NCI-H1436 (cell line): Measurements from ENCODE around the gene SH3BP1.
A peak's percentile ranks its signal among the peaks of the same experiment; 100 is the strongest.

Source experiments
- DNase-seq: peaks from one replicate; lab custom pipeline; 2025; lab: John Stamatoyannopoulos, UW

The SH3BP1 gene

DNA sequence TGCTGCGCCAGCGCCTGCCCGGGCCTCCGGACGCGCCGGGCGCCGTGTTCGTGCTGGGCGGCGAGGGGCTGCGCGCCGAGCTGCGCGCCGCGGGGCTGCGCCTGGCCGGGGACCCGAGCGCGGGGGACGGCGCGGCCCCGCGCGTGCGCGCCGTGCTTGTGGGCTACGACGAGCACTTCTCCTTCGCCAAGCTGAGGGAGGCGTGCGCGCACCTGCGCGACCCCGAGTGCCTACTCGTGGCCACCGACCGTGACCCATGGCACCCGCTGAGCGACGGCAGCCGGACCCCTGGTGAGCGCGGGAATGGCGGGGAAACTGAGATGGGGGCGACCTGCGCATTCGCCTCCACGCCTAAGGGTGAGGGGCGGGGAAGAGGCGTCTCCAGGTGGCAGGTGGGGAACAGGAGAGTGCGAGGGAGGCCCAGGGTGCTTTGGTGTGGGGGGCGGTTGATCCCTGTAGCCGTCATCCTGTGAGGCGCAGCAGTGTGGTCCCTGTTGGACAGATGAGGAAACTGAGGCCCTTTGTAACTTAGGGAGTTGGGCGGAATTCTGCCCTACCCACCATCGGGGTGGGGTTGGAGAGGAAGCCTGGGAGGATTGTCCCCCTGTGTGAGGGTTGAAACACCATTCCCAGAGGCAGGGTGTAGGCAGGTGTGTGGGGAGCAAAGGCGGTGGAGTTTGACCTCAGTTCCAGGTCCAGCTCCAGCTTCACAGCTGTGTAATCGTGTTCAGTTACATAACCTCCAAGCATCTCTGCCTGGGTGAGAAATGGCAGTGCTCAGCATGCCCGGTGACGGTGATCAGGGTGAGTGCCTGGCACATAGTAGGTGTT, 19.8 kb downstream of the SH3BP1 start:
- DNase-seq, result no peak

DNA sequence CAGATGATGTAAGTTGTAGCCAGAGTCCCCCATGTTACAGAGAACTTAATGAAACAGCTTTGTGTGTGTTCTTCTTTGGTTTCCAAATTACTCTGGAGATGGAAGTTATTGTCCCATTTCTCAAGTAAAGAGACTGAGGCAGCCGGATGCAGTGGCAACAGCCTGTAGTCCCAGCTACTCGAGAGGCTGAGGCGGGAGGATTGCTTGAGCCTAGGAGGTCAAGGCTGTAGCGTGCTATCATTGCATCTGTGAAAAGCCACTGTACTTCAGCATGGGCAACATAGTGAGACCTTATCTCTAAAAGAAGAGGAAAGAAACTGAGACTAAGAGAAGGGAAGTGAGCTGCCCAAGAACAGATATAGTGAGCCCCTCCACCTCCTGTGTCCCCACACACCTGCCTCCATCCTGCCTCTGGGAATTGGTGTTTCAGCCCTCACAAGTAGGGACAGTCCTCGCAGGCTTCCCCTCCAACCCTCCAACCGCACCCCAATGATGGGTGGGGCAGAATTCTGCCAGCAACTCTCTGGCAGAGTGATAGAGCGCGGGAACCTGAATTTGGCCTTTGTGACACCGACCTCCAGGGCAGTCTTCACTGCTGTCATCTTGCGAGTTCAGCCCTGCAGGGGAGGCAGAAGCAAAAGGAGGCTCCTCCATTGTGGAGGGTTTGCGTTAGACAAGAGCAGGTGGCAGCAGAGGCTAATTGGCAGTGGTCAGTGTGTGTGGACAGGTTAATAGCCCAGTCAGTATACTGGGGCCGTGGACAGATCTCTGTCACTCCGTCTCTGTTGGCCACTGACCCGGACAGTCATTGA, 20.6 kb downstream of the SH3BP1 start:
- DNase-seq, result no peak

DNA sequence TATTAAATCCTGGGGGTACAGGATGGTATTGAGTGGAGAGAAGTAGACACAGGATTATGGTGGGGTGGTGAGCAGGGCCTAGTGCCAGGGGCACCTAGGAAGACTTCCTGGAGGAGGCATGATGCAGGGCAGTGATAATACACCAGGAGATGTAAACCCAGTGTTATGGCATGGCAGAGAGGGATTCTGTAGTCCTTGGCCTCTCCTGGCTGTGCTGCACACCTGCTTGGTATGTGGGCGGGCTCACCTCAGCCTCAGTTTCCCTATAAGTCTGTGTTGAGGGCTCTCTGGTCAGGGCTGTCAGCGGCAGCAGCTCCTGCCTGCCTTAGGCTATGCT, 21.2 kb downstream of the SH3BP1 start:
- DNase-seq, result no peak

DNA sequence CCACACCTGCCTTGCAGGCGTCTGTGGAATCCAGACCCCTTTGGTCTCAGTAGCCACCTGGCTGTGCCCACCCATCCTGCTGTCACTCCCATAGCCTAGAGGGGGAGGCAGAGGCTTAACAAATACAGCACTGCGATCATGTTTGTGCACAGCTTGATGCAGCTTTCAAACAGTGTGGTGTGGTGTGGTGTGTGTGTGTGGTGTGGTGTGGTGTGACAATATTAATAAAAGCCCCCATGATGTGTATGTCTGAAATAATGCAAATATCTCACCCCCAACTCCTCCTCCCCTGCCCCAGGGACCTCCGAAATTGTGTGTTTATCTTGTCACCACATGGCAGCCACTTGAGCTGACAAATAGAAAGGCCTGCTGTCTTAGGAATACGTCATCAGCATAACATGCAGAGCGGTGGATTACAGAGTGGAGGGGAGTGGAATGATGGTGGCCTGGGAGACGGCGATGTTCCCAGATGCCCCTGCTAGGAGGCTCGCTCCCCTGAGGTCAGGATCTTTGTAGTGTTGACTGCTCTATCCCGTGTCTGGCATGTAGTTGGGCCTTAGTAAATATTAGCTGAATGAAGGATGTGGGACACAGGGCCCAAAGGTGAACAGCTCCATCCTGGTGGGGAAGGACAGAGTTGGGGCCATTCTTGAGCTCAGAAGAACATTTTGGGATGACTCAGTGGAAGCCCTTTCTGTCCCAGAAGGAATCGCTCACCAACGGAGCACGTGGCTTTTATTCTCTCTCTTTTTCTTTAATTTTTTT, 21.9 kb downstream of the SH3BP1 start:
- peak; percentile 57 for DNase-seq

DNA sequence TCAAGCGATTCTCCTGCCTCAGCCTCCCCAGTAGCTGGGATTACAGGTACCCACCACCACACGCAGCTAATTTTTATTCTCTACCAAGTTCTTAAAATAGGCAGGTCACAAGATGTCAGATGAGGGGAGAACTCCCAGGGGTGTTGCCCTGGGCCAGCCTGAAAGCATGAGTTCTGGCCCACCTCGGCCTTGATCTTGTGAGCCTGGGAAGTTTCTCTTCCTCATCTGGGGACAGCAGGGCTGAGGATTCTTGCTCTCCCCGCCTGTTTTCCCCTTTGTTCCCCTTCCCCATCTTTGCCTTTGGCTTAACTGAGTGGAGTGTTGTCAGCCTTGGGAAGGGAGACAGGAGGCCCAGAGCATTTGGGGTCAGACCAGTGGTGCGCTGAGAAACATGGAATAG, 22.6 kb downstream of the SH3BP1 start:
- no peak for DNase-seq

DNA sequence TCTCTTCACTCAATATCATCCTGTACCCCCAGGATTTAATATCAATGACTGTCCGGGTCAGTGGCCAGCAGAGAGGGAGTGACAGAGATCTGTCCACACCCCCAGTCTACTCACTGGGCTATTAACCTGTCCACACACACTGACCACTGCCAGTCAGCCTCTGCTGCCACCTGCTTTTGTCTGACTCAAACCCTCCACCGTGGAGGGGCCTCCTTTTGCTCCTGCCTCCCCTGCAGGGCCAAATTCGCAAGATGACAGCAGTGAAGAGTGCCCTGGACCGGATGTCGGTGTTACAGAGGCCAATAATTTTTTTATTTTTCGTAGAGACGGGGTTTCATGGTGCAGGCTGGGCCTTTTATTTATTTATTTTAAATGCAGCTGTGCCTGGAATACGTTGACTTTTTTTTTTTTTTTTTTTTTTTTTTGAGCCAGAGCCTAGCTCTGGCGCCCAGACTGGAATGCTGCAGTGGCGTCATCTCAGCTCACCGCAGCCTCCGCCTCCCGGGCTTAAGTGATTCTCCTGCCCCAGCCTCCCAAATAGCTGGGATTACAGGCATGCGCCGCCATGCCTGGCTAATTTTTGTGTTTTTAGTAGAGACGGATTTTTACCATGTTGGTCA, 24.2 kb downstream of the SH3BP1 start:
- DNase-seq, result no peak

DNA sequence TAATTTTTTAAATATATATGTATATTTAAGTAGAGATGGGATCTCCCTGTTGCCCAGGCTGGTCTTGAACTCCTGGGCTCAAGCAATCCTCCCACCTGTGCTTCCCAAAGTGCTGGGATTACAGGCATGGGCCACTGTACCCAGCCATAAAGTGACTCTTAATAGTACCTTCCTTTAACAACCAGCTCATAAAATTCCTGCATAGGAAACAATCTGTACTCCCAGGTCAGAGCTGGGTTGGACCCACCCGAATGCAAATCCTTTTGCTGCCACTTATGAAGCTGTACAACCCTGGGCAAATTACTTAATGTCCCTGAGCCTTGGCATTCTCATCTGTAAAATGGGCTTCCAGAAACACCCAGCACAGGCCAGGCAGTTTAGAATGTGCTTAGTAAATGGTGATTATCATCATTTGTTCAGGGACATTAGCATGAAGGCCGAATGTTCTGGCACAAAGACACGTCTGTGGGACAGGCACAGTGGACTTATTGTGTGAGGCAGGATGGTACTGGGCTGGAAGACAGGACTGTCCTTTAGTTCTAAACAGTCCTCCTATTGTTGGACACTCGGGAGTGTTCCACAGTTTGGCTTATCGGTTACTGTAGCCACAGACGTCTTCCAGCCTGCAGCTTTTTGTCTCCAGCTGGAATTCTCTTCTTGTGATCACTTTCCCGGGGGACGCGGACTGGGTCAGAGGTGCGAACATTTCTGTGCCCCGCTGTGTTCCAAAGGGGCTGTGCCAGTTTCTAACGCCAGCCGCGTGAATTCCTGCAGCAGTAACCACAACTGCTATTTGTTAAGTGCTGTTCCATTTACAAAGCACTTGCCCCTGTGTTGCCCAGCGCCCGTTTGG, 25.0 kb downstream of the SH3BP1 start:
- no peak for DNase-seq

DNA sequence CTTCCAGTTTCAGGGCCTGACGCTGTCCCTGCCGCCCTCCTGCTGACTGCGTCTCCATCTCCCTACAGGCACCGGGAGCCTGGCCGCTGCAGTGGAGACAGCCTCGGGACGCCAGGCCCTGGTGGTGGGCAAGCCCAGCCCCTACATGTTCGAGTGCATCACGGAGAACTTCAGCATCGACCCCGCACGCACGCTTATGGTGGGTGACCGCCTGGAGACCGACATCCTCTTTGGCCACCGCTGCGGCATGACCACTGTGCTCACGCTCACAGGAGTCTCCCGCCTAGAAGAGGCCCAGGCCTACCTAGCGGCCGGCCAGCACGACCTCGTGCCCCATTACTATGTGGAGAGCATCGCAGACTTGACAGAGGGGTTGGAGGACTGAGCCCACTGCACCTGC, 26.0 kb downstream of the SH3BP1 start:
- no peak for DNase-seq

DNA sequence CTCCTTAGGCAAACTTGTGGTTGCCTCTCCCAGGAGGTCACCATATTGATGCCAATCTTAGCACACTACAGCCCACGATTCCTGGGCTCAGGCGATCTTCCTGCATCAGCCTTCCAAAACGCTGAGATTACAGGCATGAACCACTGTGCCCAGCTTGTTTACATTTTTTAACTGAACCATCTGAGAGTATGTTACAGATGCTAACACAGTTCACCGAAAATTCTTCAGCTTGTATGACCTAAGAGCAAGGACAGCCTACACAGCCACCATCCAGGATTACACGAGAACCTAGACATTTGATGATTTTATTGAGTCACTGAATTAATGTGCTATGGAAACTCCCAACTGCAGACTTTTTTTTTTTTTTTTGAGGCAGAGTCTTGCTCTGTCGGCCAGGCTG, 30.1 kb downstream of the SH3BP1 start:
- no peak for DNase-seq

DNA sequence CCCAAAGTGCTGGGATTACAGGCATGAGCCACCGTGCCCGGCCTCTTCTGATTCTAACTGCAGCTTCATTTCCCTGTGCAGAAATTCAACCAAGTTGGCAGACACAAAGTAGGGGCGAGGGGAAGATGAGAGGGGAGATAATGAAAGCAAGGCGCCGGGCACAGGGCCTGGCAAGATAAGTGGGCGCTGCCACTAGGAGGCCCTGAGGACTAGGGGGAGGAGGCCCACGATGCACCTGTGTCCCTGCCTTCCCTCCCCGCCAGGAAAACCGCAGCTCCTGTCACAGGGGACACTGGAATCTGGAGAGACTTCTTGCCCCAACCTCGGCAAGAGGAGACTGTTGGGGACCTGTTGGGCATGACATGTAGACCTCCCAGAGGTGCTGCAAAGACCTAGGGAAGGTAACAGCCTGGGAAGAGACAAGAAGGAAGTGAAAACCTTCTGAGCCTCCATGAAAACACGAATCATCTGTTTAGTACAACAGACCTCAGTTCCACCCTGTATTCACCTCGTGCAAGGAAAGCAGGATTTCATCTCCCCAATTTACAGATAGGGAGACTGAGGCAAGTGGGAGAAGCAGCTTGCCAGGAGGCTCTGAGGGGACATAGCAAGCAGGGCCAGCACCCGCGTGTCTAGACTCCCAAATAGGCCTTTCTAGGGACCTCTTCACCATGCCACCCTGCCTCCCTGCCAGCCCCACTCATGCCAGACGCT, 32.9 kb downstream of the SH3BP1 start:
- no peak for DNase-seq

DNA sequence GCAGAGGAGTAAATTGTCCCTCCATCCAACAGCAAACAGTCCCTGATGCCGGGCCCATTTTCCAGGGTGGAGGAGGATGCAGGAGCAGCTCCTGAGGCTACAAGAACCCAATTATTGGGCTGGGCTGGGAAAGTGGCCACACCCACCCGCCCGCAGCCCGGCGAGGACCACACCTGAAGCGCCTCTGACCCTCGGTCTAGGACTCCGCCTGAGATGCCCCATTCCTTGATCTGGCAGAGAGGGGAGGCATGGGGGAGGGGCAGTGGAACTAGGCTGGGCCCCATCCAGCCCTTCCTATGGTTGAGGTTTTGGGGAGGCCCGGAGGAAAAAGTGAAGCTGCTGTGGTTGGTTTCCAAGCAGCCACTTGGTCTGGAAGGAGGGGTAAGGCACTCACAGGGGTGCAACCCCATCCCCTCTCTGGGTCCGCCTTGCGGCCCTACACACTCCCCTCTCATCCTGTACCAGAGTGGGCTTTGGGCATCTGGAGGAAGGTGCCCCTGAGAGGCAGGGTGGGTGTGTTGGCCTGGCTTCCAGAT, 33.5 kb downstream of the SH3BP1 start:
- no peak for DNase-seq

DNA sequence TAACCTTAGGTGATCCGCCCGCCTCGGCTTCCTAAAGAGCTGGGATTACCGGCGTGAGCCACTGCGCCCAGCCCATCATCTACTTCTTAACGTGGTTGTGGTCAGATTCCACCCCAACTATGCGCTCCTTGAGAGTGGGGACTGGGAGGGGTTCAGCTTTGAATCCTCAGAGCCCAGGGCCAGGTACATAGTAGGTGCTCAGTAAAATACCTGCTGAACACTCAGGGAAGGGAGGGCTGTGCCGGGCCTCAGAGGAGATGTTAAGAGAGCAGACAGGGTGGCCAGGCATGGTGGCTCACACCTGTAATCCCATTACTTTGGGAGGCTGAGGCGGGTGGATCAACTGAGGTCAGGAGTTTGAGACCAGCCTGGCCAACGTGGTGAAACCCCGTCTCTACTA, 34.8 kb downstream of the SH3BP1 start:
- no peak for DNase-seq

DNA sequence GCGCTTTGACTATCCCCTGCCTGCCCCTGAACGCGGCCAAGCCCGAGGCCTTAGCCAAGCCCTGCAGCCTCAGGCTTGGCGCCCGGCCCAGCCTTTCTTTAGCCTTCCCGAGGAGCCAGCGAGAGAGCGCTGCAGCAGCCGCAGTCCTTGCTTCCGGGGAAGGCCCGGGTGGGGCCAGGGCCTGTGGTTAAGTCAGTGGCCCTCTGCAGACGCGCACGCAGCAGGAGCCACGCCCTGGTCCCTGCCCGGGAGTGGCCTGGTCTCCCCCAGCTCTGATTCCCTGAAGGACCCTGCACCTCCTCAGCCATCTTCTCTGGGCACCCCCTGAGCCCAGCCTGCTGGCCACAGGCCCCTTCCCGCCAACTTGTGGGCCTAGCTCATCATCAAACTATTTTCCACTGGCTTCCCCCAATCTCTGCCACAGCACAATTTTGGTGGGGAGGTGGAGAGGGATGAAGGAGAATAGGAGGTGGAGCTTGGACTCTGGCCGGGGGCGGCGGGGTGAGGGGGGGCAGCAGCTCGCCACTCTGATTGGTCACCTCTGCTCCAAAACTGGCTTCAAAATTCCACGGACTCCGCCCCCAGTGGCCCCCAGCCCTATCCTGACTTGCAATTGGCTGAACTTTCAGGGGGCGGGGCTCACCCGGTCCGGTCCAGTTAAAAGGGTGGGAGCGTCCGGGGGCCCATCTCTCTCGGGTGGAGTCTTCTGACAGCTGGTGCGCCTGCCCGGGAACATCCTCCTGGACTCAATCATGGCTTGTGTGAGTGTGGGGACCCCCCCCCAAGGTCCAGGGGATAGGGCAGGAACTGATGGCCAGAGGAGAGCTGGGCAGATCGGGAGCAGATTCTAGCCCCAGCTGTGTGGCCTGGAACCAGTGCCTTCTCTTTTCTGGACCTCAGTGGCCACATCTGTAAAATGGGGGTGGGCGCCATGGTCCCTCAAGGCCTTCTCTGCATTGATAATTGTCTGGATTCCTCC, 35.8 kb downstream of the SH3BP1 start, which contains the start of gene LGALS1:
LGALS1 (plus strand) TSS at position 686 of the 979 bp plus-strand sequence; CDS start at position 753, 67 bp downstream.
- peak; percentile 20 for DNase-seq

DNA sequence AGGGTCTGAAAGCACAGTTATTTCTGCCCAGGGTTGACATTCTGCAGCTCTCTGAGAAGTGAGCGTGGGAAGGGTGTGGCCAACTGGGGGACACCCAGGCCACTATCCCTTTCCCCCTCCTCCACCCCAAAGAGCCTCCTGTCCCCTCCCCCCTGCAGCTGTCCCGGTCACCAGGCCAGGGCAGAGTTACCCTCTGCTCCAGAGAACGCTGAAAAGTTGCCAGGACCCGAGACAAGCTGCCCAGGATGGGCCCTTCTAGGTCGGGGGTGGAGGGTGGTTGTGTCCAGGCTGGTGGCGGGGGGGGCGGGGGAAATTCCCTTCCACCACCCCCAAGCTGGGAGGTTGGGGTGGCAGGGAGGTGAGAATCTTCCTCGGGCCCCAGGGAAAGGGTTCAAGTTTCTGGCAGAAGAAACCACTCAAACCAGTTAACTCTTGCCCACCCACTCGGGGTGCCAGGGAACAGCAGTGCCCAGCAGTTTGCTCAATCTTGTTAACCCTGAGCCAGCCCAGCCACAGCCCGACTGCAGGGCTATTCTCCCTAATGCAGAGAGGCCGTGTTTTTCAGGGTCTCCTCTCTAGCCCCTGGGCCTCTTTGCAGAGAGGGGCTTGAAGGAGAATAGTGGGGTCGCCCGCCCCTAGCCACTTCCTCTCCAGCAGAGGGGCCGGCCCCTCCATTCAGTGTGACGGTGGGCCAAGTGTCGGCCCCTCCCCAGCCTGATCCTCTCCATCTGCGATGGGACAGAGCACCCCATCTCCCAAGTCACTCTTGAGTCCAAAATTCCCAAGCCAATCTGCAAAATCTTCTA, 36.7 kb downstream of the SH3BP1 start:
- DNase-seq, result no peak

DNA sequence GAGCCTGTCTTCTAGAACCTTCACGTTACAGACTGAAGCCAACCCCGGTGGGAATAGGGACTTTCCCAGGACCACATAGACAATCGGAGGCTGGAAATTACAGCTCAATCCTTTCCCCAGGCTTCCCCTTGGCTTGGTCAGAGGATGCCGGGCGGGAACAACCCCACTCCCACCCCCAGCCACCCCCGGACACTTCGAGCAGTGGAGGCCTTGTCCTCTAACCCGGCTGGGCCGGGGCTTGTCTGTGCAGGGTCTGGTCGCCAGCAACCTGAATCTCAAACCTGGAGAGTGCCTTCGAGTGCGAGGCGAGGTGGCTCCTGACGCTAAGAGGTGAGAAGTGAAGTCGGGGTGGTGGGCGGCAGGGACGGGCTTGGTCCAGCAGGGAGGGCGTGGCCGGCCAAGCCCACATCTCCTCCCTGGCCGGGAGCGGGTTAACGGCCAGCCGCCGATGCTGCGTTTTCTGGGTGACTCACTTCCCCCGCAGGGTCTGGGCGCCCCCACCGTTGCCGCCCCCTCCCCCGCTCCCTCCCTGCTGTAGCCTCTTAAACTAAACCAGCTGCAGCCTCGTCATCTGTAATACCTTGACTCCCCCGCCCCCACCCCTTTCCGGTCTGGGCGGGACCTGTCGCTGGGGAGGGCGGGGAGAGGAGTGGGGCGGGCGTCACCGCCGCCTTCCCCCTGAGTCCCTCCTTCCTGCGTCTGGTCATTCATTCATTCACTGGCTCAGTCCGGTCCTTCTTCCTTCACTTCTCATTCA, 37.4 kb downstream of the SH3BP1 start:
- DNase-seq, result peak; percentile 72

DNA sequence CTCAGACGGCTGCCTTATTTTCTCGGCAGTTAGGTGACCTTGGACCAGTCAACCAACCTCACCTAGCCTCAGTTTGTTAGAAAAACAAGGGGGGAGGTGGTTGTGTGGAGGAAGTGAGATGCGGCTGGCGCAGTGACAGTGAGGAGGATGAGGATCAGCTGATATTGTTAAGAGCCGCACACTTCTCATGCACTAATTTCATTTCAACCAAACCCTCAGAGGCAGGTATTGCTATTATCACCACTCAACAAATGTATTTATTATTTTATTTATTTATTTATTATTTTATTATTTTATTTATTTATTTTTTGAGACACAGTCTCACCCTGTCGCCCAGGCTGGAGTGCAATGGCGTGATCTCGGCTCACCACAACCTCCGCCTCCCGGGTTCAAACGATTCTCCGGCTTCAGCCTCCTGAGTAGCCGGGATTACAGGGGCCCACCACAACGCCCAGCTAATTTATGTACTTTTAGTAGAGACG, 38.1 kb downstream of the SH3BP1 start:
- no peak for DNase-seq

DNA sequence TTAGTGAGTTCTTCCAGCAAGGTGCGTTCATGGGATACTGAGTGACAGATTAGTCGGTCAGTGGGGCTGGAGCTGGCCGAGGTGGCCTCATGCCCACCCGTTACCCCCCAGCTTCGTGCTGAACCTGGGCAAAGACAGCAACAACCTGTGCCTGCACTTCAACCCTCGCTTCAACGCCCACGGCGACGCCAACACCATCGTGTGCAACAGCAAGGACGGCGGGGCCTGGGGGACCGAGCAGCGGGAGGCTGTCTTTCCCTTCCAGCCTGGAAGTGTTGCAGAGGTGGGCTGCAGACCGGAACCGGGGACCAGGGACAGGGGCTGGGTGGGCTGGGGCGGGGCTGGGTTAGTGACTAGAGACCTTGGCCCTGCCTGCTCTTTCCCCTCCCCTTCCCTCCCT, 38.9 kb downstream of the SH3BP1 start:
- no peak for DNase-seq
